Upper lobe of left lung (tissue), 6 donors: ENCODE data around the gene DNAH17. TPM values are rescaled to one million over a fixed set of nuclear protein-coding genes. Genes with fewer than 3 reads are reported as not detected.

Experiments used
- ATAC-seq, 2 donors: fragments of 200-7000 bp; cut with Tn5 transposase; one replicate each; pipeline ENCODE4 v1.9.1; 2022; ENCODE audit warnings: mild to moderate bottlenecking in 2 of 2, moderate library complexity in 2 of 2; ENCODE audit not compliant: low FRiP score in 2 of 2
- DNase-seq, 2 donors: peaks; one replicate each; pipeline ENCODE4 v3.0.0-alpha.2; 2019 to 2020
- H3K27ac ChIP-seq, 4 donors: fragments of 200-600 bp; sonication (generic); one replicate each; pipeline ENCODE4 v1.5.1; 2016 to 2019
- H3K27me3 ChIP-seq, 4 donors: fragments of 200-600 bp; sonication (generic); one replicate each; pipeline ENCODE4 v1.5.1; 2017 to 2019
- H3K36me3 ChIP-seq, 4 donors: fragments of 200-600 bp; sonication (generic); one replicate each; pipeline ENCODE4 v1.5.1; 2016 to 2019
- H3K4me1 ChIP-seq, 4 donors: fragments of 200-600 bp; sonication (generic); one replicate each; pipeline ENCODE4 v1.5.1; 2018 to 2019
- H3K4me3 ChIP-seq, 4 donors: fragments of 200-600 bp; sonication (generic); one replicate each; pipeline ENCODE4 v1.5.1; 2017 to 2019; ENCODE audit warnings: mild to moderate bottlenecking in 2 of 4, moderate library complexity in 1 of 4
- H3K9me3 ChIP-seq, 4 donors: fragments of 200-600 bp; sonication (generic); one replicate each; pipeline ENCODE4 v1.5.1; 2018 to 2019
- CTCF ChIP-seq, 6 experiments: fragments of 450-650 bp in 4 of 6; fragments of 200-600 bp in 2 of 6; sonication (generic) in 2 of 6; IDR thresholded peaks; one replicate each; pipeline ENCODE4 v1.5.1; 2016 to 2019; ENCODE audit warnings: antibody characterized with exemption in 6 of 6
- EP300 ChIP-seq, 4 donors: sonication (generic); formaldehyde crosslinking; IDR thresholded peaks; one replicate each; pipeline ENCODE4 v1.5.1; 2017; ENCODE audit warnings: antibody characterized with exemption in 4 of 4, control low read depth in 2 of 4
- POLR2A ChIP-seq, 4 donors: fragments of 450-650 bp; IDR thresholded peaks; one replicate each; pipeline ENCODE4 v1.5.1; 2016 to 2017; ENCODE audit warnings: antibody characterized with exemption in 4 of 4, mild to moderate bottlenecking in 2 of 4
- POLR2AphosphoS5 ChIP-seq, 2 donors: sonication (generic); formaldehyde crosslinking; IDR thresholded peaks; one replicate each; pipeline ENCODE4 v1.5.1; 2017; ENCODE audit warnings: antibody characterized with exemption in 2 of 2
- WGBS, 2 donors: methylation state at CpG; one replicate each; pipeline ENCODE4 v1.1.5; 2017 to 2018; 5-methylcytosine and 5-hydroxymethylcytosine counted together
- total RNA-seq, 6 donors: library from RNA; depleted of rRNA in 4 of 6; stranded (reverse); fragments of >200 nt in 4 of 6; gene quantifications; one replicate each; pipeline versions ENCODE4 v1.1.0 to v1.2.1, GENCODE V29; 2016 to 2021
- donor health status: DM: no; HTN: no; CAD: no; lungs with moderate emphysema.
- donor health status: DM: no; HTN: yes; CAD: no; lungs with severe emphysema.

Gene DNAH17
- total RNA-seq, 6 donors from 2014 or later = 2.0 to 21.0 (median 3.7) TPM

DNA sequence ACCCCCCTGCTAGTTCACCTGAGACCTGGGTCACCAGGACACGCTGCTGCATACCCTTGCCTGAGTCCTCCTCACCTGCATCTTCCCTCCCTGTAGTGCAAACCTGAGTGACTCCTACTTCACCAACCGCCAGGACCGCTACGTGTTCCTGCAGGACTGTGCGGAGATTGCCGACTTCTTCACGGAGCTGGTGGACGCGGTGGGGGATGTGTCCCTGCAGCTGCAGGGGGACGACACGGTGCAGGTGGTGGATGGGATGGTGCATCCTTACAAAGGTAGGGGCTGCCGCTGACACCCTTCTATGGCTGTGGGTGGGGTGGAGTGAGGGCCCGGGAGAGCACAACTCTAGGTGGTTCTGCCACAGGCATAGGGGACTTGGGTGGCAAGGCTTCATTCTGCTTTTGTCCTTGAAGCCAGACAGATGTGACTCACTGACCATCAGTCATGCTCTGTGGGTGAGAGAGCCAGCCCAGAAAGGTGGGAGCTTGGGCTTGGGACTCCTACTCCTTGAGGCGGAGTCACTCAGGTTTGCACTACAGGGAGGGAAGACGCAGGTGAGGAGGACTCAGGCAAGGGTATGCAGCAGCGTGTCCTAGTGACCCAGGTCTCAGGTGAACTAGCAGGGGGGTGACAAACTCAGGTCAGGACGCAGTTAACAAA is 176.5 kb downstream of the DNAH17 start:
- ATAC-seq (no peak), DNase-seq (no peak)
- Histone ChIP-seq H3K27ac (peak overlapping the region in 1 of 4 donors; percentile 10), H3K36me3 (peaks cover 43 to 91% (median 80%) of the 10 kb centered on the region in 4 donors), H3K4me3 (no peak overlapping the region), H3K27me3 (no peaks in the 10 kb centered on the region), H3K4me1 (peaks cover 19 to 29% (median 27%) of the 10 kb centered on the region in 4 donors), H3K9me3 (no peaks in the 10 kb centered on the region)
- 88 to 94% methylated on average over 6 to 17 of the region's 17 CpGs for WGBS, 2 donors
- no peak for TF ChIP-seq EP300 (IDR thresholded peaks at IDR 0.05)
- no peak for TF ChIP-seq POLR2AphosphoS5 (IDR thresholded peaks at IDR 0.05)
- no peak for TF ChIP-seq CTCF (IDR thresholded peaks at IDR 0.05)
- no peak for TF ChIP-seq POLR2A (IDR thresholded peaks at IDR 0.05)

DNA sequence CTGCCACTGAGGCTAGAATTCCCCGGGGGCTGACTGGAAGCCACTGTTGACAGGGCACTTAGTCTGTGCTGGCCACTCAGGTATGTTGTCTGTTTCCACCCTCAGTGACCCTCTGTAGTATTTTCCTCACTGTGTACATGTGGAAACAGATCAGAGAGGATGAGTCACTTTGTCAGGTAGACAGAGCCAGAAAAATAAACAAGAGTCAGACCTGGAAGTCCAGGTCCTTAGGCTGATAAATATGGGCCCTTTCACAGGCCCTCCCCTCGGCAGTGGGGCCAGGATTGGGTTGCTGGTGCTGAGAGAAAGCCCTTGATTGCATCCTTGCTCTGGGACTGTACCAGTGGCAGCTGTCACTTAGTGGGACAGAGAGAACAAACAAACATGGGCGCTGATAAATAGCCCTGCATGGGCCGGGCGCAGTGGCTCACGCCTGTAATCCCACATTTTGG is 177.5 kb downstream of the DNAH17 start:
- Histone ChIP-seq H3K27ac (peak overlapping the region in 1 of 4 donors; percentile 11), H3K36me3 (peaks cover 43 to 90% (median 79%) of the 10 kb centered on the region in 4 donors), H3K27me3 (no peaks in the 10 kb centered on the region), H3K9me3 (no peaks in the 10 kb centered on the region), H3K4me3 (no peak overlapping the region), H3K4me1 (peaks cover 26 to 39% (median 36%) of the 10 kb centered on the region in 4 donors)
- ATAC-seq = no peak
- no peak for TF ChIP-seq POLR2AphosphoS5 (IDR thresholded peaks at IDR 0.05)
- no peak for TF ChIP-seq EP300 (IDR thresholded peaks at IDR 0.05)
- no peak for TF ChIP-seq POLR2A (IDR thresholded peaks at IDR 0.05)
- no peak for TF ChIP-seq CTCF (IDR thresholded peaks at IDR 0.05)
- WGBS, 2 donors = 79 to 81% methylated on average over 6 of the region's 6 CpGs
- DNase-seq = no peak

- 85 to 92% methylated on average over 25 to 28 of the region's 28 CpGs for WGBS, 2 donors
- Histone ChIP-seq H3K36me3 (peaks cover 38 to 90% (median 79%) of the 10 kb centered on the region in 4 donors), H3K4me1 (peaks cover 32 to 44% (median 42%) of the 10 kb centered on the region in 4 donors), H3K27me3 (no peaks in the 10 kb centered on the region), H3K27ac (peak overlapping the region in 1 of 4 donors; percentile 75), H3K4me3 (no peak overlapping the region), H3K9me3 (no peaks in the 10 kb centered on the region)
- ATAC-seq (no peak), DNase-seq (no peak)
- no peak for TF ChIP-seq POLR2AphosphoS5 (IDR thresholded peaks at IDR 0.05)
- TF ChIP-seq POLR2A (IDR thresholded peaks at IDR 0.05) = no peak
- no peak for TF ChIP-seq EP300 (IDR thresholded peaks at IDR 0.05)
These were observed 178.0 kb downstream of the DNAH17 start for GRCh38 chr17:78399028-78399692.

DNA sequence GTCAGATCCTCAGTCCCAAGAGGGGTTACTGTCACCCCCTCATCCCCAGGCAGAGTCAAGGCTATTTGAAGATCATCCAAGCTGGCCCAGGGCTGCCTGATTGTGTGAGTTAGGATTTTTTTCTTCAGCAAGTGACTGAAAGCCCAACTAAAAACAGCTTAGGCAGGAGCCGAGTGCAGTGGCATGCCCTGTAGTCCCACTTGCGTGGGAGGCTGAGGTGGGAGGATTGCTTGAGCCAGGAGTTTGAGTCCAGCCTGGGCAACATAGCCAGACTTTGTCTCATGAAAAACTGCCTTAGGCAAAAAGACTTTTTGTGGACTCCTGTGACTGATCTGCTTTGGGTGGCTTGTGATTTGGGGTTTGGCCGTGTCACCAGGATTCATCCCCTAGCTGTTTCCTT is 178.8 kb downstream of the DNAH17 start:
- Histone ChIP-seq H3K4me3 (no peak overlapping the region), H3K36me3 (peaks cover 36 to 90% (median 73%) of the 10 kb centered on the region in 4 donors), H3K4me1 (peaks cover 39 to 45% (median 42%) of the 10 kb centered on the region in 4 donors), H3K27ac (peak overlapping the region; percentile 4 to 75 (median 58)), H3K9me3 (no peaks in the 10 kb centered on the region), H3K27me3 (no peaks in the 10 kb centered on the region)
- WGBS, 2 donors = 92 to 93% methylated on average over 3 of the region's 3 CpGs
- DNase-seq (no peak), ATAC-seq (no peak)
- TF ChIP-seq POLR2A (IDR thresholded peaks at IDR 0.05) (no peak), EP300 (IDR thresholded peaks at IDR 0.05) (no peak), CTCF (IDR thresholded peaks at IDR 0.05) (no peak), POLR2AphosphoS5 (IDR thresholded peaks at IDR 0.05) (no peak)

DNA sequence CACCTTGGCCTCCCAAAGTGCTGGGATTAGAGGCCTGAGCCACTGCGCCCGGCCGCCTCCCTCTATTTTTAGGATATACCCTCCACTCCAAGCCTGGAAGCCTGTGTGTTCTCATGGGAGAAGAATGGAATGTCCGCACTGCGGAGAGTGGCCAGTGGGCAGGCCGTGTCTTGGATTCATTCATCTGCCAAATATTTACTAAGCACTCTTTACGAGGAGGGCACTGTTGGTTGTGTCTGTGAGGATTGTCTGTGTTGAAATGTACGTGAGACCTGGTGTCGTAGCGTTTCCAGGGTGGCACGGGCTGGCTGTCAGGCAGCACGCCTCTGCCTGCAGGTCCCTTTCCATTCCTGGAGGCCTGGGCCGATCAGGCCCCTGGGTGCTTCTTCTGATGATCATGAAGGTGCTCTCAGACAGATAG is 179.5 kb downstream of the DNAH17 start:
- no peak overlapping the region for H3K4me3 ChIP-seq
- no peaks in the 10 kb centered on the region for H3K27me3 ChIP-seq
- WGBS, 2 donors = 58 to 68% methylated on average over 9 to 12 of the region's 13 CpGs
- DNase-seq (no peak), ATAC-seq (peak in 1 of 2 donors; percentile 47)
- H3K4me1 ChIP-seq = peaks cover 41 to 46% (median 44%) of the 10 kb centered on the region in 4 donors
- peak overlapping the region; percentile 35 to 75 (median 58) for H3K27ac ChIP-seq
- TF ChIP-seq EP300 (IDR thresholded peaks at IDR 0.05) = no peak
- TF ChIP-seq POLR2AphosphoS5 (IDR thresholded peaks at IDR 0.05) = peak in 1 of 2 donors; percentile 31
- no peaks in the 10 kb centered on the region for H3K9me3 ChIP-seq
- H3K36me3 ChIP-seq = peaks cover 29 to 88% (median 67%) of the 10 kb centered on the region in 4 donors
